G401 (cell line): ENCODE measurements around the gene SLC29A3. TPM values are rescaled to one million over a fixed set of nuclear protein-coding genes. Genes with fewer than 3 reads are reported as not detected.

ENCODE experiments used
- DNase-seq: peaks from one replicate; pipeline ENCODE4 v3.0.0-alpha.2; 2015; ENCODE audit warnings: low spot score
- in situ Hi-C: cut with HindIII; loops from 2 replicates; pipeline ENCODE4 v1.10.0; 2016; ENCODE audit warnings: low sequenced_read_pairs, mixed read lengths
- total RNA-seq: library from RNA; depleted of rRNA; stranded (reverse); fragments of >200 nt; shearing (Covaris generic); gene quantifications from 2 replicates; pipeline ENCODE4 v1.2.3, GENCODE V29; 2014

Gene SLC29A3
- total RNA-seq, 1 experiment from 2014 or later: 3.3 TPM

DNA sequence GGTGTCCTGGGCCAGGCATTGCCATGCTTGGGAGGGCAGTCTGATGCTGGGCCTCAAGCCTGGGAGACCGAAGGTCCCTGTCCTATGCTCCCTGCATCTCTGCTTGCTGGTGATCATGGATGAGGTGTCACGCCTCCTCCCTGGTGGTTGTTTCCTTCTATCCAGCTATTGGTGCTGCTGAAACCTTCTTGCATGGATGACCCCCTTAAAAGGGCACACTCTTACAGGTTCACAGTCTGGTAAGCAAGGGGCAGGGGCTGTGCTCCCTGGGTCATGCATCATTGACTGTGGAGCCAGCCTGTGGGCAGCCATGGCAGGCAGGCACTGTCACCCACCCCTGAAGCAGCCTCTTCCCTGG lies 36.8 kb upstream of the SLC29A3 start:
- in situ Hi-C loops: no loop called here
- DNase-seq: no peak

DNA sequence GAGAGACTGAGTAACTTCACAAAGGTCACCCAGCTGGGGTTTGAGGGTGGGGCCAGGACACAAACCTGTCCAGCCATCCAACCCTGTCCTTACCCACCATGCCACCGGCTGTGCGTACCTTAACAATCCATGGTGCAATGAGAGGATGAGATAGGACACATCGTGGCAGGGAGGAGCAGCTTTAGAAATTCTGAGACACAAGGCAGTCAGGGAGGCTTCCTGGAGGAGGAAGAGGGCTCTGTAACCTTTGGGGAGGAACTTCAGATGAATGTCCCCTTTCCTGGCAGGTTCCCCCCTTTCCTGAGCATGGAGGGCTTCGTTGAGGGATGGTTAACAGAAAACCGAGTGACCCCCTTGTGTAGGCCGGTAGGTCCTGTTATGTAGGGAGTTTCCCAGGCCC lies 35.6 kb upstream of the SLC29A3 start:
- in situ Hi-C loops: no loop called here
- no peak for DNase-seq

DNA sequence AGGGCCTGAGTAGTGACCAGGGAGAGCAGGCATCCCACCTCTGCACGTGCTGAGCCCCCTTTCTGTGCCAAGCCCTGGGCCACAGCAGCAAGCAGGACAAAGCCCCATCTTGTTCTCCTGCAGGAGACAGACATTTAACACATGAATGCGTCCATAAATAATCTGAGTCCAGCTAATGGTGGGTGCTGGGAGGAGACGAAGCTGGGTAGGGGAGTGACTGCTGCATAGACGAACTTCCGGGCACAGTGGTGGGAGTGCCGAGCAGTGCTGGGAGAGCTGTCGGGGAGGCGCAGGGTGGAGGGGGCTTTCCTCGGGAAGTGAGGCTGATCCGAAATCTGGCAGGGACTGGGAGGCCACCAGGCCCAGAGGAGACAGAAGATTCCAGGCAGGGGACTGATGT lies 35.2 kb upstream of the SLC29A3 start:
- in situ Hi-C loops: no loop called here
- no peak for DNase-seq

DNA sequence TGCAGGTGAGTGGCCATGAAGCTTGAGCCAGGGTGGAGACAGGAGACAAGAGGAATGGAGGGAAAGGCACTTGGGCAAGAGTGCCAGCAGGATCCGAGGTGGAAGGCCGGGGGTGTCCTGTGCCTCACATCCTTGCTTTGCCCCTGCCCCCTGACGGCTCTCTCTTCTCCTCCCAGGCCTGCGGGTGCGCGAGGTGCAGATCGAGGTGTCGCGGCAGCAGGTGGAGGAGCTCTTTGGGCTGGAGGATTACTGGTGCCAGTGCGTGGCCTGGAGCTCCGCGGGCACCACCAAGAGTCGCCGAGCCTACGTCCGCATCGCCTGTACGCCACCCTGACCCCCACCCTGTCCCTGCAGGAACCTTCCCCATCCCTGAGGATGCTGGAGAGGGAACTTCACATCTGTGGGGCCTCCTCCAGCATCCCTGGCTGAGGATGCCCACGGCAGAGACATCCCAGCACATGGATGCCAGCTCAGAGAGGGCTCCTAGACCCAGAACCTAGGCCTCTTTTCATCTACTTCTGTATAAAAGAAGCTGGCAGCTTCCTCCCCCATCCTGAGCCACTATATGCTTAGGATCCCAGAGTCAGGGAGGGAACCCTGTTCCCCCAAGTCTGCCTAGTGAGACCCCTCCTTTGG lies 34.4 kb upstream of the SLC29A3 start:
- DNase-seq: no peak
- in situ Hi-C loops: no loop called here

DNA sequence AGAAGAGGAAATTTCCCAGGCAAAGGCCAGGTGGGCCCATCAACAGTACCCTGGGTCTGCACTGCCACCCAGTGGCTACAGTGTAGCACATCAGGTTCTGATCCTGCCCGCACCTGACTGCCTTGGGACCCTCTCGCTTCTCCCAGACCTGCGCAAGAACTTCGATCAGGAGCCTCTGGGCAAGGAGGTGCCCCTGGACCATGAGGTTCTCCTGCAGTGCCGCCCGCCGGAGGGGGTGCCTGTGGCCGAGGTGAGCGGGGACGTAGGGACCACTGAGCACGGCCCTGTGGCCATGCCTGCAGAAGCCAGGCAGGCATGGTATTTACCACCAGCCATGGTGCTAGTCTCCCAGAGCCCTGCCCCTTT lies 33.9 kb upstream of the SLC29A3 start:
- peak; percentile 84 for DNase-seq
- in situ Hi-C loops: no loop called here

DNA sequence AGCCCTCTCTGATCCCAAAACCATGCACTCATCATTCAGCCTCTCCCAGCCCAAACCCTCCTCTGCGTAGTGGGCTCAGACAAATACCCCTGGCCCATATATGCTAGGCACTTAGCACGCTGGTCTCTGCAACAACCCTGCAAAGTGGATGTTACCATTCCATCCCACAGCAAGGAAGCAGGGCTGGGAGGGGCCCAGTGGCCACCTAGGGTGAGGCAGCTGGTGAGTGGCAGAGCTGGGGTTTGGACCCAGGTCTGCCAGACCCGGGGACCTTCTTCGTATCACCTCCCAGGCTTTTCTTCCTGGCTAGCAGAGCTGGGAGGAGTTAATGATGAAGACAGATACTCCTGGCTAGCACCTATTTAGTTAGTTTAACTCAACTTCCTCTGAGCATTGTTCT lies 33.1 kb upstream of the SLC29A3 start:
- in situ Hi-C loops: no loop called here
- DNase-seq: no peak

DNA sequence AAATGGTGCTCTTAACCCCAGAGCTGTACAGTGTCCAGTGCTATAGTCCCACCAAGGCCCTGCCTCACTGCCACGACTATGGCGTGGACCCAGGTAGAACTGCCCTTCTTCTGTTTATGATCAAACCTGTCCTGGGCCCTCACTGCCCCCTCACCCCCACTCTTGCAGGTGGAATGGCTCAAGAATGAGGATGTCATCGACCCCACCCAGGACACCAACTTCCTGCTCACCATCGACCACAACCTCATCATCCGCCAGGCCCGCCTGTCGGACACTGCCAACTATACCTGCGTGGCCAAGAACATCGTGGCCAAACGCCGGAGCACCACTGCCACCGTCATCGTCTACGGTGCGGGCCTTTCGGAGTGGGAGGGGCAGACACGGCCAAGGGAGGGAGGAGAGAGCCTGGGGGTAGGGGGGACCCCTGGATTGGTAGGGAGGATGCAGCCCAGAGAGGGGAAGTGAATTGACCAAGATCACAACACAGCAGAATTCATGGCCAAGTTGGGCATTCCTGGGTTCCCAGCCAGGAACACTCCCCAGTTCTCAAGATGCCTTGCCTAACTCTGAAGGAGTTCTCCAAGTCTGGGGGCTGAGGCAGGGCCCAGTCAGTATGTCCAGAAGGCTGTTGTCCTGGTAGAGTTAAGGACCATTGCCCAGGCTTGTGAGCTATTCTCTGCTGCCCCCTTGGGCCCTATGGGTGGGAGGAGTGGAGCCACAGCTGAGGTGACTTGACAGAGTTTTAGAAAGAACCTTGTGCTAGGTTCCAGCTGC lies 32.4 kb upstream of the SLC29A3 start:
- in situ Hi-C loops: no loop called here
- no peak for DNase-seq

DNA sequence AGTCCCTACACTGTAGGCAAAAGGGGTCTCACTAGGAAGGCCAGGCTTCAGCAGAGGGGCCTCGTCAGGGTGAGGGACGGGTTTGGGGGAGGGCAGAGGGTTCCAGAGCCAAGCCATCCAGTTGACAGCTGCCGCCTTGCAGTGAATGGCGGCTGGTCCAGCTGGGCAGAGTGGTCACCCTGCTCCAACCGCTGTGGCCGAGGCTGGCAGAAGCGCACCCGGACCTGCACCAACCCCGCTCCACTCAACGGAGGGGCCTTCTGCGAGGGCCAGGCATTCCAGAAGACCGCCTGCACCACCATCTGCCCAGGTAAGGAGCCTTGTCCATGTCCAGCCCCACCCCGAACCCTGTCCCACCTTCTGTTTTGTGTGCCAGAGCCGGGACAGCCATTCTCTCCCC lies 31.6 kb upstream of the SLC29A3 start:
- in situ Hi-C loops: no loop called here
- DNase-seq: no peak

DNA sequence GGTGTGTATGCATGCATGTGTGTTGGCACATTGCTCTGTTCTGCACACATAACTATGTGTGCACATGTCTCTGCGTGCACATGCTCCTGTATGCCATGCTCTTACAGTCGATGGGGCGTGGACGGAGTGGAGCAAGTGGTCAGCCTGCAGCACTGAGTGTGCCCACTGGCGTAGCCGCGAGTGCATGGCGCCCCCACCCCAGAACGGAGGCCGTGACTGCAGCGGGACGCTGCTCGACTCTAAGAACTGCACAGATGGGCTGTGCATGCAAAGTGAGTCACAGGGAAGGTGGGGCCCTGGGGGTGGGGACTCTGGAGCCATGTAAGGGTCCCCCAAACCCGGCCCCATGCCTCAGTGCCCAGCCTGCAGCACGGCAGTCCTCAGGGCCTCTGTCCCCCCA lies 30.6 kb upstream of the SLC29A3 start:
- in situ Hi-C loops: no loop called here
- DNase-seq: no peak

DNA sequence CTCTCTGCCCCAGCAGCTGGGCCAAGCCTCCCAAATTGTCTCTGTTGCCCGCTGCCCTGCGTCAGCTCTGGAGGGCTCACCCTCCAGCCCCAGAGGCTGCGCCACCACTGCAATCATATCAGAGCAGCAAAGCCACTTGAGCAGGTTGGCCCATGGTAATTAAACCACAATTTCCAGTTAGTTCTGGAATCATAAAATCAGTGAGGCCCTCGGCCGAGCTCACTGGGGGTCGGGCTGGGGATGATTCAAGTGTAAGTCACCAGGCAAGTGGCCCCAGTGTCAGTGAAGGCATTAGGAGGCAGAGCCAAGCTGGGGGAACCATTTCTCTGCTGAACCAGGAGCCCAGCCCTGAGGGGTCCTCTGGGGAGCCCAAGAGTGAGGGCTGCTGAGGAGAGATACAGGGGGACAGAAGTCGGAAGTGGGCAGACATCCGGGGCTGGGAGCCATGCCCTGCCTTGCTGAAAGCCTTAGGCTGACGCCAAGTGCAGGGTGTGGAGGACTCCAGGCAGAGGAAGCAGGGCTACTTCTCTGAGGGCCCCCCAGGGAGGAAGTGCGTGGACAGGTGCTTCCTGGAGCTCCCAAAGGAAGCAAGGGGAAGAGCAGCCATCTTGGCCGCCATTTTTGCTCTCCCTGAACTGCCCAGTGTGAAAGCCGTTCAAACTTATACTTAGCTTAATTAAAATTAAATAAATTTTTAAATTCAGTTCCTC lies 29.5 kb upstream of the SLC29A3 start:
- DNase-seq: no peak
- in situ Hi-C loops: no loop called here

DNA sequence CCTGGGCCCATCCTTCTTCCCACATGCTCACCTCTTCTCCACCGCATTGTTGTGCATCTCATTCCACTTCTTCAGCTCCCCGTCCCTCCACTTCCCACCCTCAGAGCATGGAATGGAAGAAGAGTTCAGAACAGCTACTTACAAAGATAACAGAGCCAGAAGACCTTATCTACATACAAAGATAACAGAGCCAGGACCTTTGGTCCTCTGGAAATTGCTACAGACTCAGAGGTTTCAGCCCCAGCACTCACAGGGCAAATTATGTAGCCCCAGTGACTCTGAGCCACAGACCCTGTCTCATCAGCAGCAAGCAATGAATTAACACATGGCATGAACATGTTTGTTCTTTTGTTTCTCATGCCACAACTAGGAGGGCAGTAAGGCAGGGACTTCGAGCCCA lies 28.7 kb upstream of the SLC29A3 start:
- in situ Hi-C loops: no loop called here
- no peak for DNase-seq

DNA sequence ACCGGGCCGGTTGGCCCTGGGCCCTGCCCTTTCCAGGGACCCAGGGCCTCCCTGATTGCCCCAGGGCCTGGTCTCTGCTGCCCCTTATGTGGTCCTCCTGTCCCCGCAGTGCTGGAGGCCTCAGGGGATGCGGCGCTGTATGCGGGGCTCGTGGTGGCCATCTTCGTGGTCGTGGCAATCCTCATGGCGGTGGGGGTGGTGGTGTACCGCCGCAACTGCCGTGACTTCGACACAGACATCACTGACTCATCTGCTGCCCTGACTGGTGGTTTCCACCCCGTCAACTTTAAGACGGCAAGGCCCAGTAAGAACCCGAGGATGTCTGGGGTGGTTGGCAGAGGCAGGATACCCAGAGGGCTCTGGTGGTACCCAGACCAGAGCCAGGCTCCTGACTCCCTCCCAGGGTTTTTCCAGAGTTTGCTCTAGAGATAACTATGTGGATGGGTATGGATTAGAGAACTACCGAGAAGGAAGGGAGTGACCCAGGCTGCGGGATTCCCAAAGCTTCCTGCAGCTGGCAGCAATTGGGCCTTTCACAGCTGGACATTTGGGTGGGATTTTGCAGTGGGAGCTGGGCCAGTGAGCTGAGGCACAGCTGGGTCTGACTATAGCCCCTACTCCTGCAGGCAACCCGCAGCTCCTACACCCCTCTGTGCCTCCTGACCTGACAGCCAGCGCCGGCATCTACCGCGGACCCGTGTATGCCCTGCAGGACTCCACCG lies 28.1 kb upstream of the SLC29A3 start:
- in situ Hi-C loops: no loop called here

DNA sequence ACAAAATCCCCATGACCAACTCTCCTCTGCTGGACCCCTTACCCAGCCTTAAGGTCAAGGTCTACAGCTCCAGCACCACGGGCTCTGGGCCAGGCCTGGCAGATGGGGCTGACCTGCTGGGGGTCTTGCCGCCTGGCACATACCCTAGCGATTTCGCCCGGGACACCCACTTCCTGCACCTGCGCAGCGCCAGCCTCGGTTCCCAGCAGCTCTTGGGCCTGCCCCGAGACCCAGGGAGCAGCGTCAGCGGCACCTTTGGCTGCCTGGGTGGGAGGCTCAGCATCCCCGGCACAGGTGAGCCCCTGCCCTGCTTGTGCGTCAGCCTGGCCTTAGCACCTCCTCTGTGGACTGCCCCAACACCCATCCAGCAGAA lies 27.5 kb upstream of the SLC29A3 start:
- DNase-seq: no peak
- in situ Hi-C loops: no loop called here

More for the DNA sequence above, 28.1 kb upstream of the SLC29A3 start:
- DNase-seq: no peak

DNA sequence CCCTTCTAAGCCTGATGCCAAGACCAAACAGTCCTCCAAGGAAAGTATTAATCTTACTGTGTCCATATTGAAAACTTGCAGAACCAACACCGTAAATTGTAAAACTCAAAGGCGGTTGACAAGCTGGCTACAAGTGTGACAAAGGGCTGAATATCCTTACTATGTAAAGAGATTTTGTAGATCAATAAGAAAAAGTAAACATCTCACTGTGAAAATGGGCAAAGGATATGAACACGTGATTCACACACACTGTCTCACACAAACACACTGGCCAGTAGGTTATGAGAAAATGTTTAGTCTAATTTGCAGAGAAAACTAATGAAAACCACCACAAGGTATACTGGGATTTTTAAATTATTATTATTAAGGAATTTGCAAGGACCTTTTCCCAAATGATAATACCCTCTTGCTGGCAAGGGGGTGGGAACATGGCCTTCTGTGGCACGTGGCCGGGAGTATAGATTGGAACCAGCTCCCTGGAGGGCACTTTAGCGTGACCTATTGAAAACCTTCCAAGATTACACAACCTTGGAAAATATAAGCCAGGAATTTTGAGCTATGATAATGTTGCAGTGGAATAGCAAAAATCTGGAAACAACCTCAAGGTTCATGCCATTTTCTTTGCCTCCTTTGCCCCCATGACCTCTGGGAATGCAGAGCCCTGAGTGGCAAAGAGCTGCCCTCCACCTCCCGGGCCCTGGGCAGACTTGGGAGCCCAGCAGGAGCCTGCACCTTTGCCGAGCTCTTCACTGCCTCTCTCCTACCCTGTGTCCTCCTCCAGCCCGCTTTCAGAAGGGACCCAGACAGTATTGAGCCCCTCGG lies 26.2 kb upstream of the SLC29A3 start:
- in situ Hi-C loops: no loop called here

DNA sequence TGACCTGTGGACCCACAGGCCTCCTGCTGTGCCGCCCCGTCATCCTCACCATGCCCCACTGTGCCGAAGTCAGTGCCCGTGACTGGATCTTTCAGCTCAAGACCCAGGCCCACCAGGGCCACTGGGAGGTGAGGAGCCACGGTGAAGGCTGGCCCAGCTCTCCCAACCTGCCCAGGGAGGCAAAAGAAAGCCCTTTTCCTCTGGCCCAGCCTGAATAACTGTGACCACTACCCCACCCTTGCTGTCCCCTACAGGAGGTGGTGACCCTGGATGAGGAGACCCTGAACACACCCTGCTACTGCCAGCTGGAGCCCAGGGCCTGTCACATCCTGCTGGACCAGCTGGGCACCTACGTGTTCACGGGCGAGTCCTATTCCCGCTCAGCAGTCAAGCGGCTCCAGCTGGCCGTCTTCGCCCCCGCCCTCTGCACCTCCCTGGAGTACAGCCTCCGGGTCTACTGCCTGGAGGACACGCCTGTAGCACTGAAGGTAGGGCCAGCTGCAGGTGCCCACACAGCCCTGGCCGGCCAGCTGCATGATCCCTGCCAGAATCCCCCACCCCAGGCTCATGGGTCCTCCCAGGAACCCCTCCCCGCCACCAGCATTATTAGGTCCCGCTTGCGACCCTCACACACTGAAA lies 25.5 kb upstream of the SLC29A3 start:
- no peak for DNase-seq
- in situ Hi-C loops: no loop called here

More for the DNA sequence above, 26.2 kb upstream of the SLC29A3 start:
- DNase-seq: no peak

DNA sequence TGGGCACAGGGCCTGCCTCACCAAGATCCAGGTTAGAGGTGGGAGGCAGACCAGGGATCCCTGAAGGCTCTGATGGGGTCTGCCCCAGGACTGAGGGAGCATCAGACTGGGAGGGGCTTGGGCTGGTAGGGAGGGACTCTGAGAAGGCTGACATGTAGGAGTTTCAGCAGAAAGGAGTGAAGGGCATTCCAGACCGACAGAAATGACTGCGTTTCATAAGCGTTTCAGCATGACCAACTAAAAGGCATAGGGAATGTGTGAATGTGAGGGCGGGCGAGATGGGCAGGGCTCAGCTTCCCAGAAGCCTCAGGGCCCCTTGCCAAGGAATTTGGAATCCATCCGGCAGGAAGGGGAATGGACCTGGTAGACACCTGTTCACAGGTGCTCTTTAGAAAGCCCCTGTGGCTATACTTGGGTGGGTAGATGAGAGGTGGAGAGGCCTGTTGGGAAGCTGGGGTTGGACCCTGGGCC lies 24.9 kb upstream of the SLC29A3 start:
- in situ Hi-C loops: no loop called here
- peak; percentile 70 for DNase-seq

DNA sequence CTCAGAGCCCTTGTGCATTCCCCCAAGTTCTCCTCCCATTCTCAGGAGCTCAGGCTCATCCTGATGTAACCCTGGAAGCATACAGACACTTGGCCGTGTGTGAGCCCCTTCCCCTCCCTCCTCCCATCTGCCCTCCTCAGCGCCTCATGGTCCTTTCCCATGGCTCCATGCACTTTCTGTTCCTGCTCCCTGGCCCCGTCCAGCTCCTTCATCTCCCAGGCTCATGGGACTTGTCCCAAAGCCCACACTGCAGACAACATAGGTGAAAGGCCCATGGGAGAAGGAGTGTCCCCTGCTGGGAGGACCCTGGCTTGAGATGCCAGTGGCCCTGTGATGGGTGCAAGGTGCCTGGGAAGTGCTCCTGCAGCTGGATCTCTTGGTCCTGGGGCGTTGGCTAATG lies 24.2 kb upstream of the SLC29A3 start:
- in situ Hi-C loops: no loop called here
- no peak for DNase-seq

DNA sequence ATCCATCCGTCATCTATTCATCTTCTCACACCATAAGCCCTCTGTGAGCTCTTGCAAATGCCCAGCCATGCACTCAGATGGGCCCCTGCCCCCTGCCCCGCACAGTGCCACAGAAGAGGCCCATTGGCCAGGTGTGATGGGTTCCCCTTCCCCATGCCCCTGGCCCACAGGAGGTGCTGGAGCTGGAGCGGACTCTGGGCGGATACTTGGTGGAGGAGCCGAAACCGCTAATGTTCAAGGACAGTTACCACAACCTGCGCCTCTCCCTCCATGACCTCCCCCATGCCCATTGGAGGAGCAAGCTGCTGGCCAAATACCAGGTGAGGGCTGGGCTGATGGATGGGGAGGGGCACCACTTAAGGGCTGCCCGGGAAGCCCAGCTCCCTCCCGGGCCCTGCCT lies 23.4 kb upstream of the SLC29A3 start:
- in situ Hi-C loops: no loop called here
- no peak for DNase-seq

DNA sequence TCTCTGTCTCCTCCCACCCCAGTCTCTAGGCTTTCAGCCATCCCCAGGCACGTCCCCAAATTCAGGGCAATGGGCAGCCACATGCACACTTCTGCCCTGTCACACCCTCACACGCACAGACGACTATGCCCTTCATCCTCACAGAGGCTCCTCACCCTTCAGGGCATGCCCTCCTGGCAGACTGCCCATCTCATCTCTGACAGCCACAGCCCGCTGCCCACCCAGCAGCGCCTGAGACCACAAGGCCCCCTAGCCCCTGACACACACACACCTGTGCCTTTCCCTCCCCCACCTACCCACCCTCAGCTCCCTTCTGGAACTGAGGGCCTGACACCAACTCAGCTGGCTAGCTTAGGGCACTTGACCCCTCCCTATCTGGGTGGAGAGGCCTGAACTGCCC lies 23.0 kb upstream of the SLC29A3 start:
- in situ Hi-C loops: no loop called here

More for the DNA sequence above, 23.0 kb upstream of the SLC29A3 start:
- DNase-seq: no peak
